Measurements from ENCODE around the gene ATP5PD.
A peak's percentile ranks its signal among the peaks of the same experiment; 100 is the strongest.

Gene ATP5PD

DNA sequence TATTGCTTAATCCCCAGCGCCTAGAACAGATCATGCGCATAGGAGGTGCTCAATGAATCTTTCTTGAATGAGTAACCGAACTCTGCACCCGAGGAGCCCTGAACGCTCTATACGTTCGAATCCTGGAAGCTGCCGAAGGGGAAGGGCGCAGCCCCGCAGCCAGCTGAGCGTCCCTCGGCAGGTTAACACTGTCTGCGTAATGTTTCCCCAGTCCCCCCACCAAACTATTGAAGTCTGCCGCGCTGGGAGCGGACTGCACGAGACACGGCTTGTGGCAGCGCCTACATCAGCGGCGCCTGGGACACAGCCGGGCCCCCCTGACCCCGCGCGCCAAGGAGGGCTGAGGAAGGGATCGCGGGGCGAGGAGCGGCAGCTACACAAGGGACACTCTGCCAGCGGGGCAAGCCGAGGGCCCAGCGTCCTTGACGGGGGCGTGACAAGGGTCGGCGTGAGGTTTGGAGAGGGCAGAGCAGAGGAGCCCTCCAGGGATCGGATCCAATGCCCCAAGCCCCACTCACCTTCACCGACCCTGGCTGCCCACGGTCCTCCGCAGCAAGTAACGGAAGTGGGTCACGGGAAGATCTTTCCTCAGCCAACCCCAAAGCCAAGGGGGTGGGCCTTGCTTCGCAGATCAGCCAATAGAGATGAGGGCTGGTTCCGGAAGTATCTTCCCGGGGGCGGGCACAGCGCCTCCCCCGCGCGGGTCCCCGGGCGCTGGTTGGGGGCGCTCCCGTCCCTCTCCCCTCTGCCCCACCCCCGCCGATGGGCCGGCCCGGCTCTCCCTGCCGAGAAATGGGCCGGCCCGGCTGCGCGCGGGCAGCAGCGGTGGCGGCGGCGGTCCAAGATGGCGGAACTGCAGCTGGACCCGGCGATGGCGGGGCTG is at the start of gene ATP5PD, which contains the start of gene KCTD2:
ATP5PD (minus strand) TSS at position 563 of the 883 bp plus-strand sequence. CDS start 4,319 bp downstream, outside the sequence.
KCTD2 (plus strand) TSS at position 819 of the 883 bp plus-strand sequence; CDS start at position 845, 26 bp downstream.
- DNase-seq (ENCODE audit: low spot score): peak; percentile 99

DNA sequence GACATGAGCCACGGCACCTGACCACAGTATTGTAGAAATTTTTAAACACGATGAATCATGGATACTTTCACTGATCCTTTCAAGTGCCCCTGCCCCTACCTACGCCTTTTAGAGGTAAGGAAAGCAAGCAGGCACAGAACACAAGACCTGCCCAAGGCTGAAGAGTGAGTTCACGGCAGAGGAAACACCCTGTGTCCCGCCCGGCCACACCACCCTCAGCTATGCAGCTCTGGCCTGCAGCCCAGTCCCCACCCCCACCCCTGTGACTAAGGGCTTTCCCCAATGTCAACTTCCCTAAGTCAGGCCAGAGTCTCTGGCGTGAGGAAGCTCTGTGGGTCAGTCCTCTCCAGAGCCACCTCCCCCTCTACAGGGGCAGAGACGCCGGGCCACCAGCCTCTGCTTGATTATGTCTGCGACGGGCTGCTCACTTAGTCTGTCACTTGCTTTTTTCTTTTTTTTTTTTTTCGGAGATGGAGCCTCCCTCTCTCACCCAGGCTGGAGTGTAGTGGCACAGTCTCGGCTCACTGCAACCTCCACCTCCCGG is 49.4 kb upstream of the ATP5PD start:
- no peak for DNase-seq (ENCODE audit: low spot score)

- no peak for DNase-seq (ENCODE audit: low spot score)
Measured at GRCh38 chr17:75094871-75095399, 48.2 kb upstream of the ATP5PD start.

DNA sequence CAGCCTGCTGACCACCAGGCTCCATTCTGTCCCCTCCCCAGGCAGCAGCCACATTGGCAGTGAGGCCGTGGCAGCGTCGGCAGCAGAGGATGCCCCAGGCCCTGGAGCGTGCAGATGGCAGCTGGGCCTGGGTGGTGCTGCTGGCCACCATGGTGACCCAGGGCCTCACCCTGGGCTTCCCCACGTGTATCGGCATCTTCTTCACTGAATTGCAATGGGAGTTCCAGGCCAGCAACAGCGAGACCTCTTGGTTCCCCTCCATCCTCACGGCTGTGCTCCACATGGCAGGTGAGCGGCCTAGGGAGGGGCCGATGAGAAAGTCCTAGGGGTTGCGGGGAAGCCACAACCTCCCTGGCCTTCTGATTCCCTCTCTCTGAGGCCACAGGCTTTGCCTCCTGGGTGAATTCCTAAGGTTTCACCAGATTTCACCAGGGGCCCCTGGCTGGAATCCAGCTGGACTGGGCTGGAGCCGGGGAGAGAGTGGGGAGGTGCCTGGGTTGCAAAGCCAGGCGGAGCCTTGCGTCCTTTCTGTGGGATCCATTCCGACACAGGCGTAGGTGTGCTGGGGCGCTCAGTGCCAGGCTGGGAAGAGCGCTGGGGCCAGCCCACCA is 46.9 kb upstream of the ATP5PD start:
- no peak for DNase-seq (ENCODE audit: low spot score)

GRCh38 chr17:75091855-75092327 is 45.1 kb upstream of the ATP5PD start:
- DNase-seq (ENCODE audit: low spot score): no peak

GRCh38 chr17:75090871-75091854 is 44.4 kb upstream of the ATP5PD start:
- DNase-seq (ENCODE audit: low spot score): no peak

GRCh38 chr17:75088465-75089417 is 42.0 kb upstream of the ATP5PD start:
- no peak for DNase-seq (ENCODE audit: low spot score)

GRCh38 chr17:75087558-75088453 is 41.0 kb upstream of the ATP5PD start, which contains the start of gene SLC16A5:
Gene SLC16A5, plus strand, starts transcription at chr17:75087954. Its CDS starts 5,683 bp downstream, at chr17:75093637.
- DNase-seq (ENCODE audit: low spot score): no peak

- no peak for DNase-seq (ENCODE audit: low spot score)
Measured at GRCh38 chr17:75087182-75087557, 40.4 kb upstream of the ATP5PD start.

DNA sequence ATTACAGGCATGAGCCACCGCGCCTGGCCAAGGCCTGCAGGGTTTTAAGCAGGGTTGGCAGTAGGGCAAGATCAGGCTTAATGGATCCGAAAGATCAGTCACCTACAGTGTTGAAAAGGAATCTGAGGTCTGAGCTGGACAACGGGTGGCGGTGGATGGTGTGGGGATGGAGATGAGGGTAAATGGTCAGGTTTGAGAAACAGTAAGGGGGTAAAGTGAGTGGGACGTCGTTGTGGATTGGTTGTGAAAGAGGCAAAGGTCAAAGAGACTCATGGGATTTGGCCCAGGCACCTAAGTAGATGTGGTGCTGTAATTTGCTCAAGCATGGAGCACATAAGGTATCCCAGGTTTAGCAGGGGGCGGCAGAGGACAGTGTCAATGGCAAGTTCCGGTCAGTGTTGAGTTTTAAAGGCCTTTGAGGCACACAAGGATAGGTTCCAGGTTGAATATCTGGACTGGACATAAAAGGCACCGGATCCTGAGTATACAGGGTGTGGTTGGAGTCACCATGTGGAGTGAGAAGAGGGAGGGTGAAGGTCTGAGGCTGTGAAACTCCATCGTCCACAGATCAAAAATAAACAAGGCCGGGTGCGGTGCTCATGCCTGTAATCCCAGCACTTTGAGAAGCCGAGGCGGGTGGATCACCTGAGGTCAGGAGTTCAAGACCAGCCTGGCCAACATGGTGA is 39.9 kb upstream of the ATP5PD start:
- DNase-seq (ENCODE audit: low spot score): no peak

DNA sequence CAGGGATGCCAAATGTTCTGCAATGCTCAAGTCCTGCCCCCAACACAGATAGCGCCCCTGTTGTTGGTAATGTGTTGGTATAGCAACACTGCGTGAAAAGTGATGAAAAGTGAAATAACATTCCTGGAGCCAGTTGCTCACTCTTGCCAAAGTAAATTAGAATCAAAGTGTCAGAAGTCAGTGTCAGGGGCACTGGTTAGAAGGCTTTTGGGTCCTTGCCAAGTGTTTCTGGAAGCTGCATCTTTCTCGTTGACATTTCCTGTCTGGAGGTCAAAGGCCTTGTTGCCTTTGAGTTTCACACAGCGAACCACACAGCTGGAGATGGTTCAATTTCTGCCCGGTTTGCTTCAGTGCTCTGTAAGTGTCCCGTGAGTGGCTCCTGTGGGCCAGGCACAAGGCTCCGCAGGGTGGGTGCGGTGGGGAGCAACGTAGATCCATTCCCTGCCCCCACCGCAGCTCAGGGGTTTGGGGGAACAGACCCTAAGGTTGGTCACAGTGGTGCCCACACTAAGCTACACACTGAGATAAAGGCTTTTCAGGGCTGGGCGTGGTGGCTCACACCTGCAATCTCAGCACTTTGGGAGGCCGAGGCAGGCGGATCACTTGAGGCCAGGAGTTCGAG is 37.4 kb upstream of the ATP5PD start:
- no peak for DNase-seq (ENCODE audit: low spot score)

GRCh38 chr17:75082683-75083082 is 35.9 kb upstream of the ATP5PD start:
- DNase-seq (ENCODE audit: low spot score): no peak

GRCh38 chr17:75081611-75082540 is 35.1 kb upstream of the ATP5PD start:
- no peak for DNase-seq (ENCODE audit: low spot score)

- DNase-seq (ENCODE audit: low spot score): no peak
Measured at GRCh38 chr17:75079023-75079373, 32.2 kb upstream of the ATP5PD start.

GRCh38 chr17:75078284-75079022 is 31.7 kb upstream of the ATP5PD start:
- DNase-seq (ENCODE audit: low spot score): no peak
